ENCODE measurements around the gene SLCO2B1.

The SLCO2B1 gene

DNA sequence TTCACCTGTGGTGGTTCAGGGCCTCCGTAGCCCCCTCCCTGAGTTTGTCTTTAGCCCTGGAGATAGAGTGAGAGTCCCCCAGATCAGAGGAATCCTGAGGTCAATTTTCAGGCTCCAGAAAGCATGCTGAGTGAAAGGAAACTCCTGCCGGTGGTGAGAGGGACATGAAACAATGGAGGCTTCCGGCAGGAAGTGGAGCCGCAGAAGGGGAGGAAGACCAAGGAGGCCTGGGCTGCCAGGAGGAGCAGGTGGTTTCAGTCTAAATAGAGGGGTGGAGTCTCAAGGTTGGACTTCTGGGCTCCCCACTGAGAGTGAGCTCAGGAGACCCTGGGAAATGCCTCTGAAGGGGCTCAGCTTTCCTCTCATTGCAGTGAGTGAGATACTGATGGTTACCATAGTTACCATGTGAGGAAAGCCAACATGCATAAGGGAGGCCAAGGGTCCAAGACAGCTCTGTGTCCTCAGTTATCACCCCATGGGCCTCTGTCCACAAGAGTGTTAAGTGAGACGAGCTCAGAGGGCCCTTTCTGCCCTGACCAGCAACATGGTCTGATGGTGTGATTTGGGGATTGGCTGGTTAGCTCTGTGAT lies 10.7 kb downstream of the SLCO2B1 start:
- no peak for DNase-seq (ENCODE audit: low spot score)

DNA sequence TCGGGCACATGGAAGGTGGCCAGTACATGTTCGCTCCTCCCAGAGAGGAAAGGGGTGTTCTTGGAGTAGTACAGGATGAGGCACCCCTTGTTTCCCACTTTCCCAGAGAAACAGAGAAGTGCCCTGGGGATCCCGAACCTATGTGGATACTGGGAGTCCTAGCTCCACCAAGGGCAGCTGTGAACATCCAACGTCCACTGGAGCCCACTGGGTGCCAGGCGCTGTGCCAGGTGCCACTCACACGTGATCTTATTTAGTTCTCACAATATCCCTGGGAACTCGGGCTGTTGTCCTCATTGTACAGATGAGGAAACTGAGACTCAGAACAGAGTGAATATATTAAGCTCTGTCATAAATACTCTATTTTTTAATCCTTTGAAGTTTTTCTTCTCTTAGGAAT lies 12.0 kb downstream of the SLCO2B1 start:
- no peak for DNase-seq (ENCODE audit: low spot score)

DNA sequence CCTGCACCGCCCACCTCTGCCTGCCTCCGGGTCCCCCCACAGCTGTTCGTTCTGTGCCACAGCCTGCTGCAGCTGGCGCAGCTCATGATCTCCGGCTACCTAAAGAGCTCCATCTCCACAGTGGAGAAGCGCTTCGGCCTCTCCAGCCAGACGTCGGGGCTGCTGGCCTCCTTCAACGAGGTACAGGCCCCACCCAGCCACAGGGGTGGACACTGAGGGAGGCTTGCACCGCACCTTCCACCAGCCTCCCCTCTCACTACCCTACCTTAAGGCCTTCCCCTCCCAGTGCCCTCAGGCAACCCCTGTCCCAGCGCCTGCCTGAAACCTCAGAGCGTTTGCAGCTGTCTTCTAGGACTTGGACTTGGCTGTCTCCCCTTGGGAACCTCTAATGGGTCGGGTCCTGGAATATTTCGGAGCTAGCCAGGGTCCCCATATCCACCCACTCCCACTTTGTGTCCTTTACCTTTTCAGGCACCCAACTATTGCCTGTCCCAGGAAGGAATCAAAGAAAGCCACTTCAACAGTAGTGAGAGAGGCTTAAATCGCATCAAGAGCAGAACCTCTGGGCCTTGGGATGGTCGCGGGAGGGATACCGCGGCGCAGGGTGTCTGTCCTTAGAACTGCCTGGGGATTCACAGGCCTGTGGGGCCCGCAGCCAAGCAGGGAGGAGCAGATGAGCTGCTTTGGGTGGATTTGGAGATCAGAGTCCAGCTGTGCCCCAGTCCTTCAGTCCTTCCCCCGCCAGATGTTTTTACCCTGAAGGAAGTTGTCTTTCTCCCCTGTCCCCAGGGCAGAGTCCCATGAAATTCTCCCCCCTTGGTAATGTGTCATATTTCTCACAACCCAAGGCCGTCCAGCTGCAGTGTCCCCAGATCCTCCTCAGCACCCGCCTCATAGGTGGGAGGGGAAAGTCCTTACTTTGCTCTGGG lies 13.3 kb downstream of the SLCO2B1 start:
- DNase-seq (ENCODE audit: low spot score): no peak

DNA sequence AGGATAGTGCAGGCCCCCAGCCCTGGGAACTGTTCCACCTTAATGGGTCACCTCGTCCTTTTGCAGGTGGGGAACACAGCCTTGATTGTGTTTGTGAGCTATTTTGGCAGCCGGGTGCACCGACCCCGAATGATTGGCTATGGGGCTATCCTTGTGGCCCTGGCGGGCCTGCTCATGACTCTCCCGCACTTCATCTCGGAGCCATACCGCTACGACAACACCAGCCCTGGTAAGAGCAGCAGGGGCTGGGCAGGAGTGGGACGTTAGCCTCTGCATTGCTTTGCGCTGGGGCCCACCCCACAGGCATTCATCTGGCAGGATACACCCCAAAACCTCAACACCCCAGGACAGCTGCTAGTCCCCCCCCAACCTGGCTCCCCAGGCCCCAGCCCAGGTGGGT lies 14.8 kb downstream of the SLCO2B1 start:
- DNase-seq (ENCODE audit: low spot score): no peak

DNA sequence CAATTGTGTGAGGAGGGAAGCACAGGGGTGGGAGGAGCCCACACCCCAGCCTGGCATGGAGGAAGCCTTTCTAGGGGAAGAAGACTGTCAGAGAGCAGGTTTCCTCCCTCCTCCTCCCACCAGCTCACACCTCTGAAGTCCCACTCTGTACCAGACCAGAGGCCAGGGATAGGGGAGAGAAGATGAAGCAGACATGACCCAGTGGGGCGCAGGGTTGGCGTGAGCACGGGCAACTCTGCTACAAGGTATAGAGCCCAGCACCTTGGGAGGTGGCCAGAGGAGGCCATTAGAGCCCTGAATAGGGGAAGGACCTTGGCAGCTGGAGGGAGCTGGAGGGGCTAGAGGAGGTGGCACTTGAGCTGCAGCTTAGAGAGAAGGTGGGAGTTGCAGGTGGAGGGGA lies 15.9 kb downstream of the SLCO2B1 start:
- DNase-seq (ENCODE audit: low spot score): no peak

DNA sequence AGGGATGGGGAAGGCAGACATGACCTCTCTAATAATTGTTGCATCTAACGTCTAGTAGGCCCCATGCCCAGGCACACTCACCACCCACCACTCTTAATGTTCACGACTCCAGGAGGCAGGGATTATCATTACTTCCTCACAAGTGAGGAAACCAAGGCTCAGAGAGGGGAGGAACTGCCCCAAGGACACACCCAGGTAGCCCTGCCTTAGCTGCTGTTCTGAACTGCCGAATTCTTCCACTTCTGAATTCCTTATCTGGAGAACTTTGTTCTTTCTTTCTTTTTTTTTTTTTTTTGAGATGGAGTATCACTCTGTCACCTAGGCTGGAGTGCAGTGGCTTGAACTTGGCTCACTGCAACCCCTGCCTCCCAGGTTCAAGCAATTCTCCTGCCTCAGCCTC lies 16.7 kb downstream of the SLCO2B1 start:
- DNase-seq (ENCODE audit: low spot score): no peak

DNA sequence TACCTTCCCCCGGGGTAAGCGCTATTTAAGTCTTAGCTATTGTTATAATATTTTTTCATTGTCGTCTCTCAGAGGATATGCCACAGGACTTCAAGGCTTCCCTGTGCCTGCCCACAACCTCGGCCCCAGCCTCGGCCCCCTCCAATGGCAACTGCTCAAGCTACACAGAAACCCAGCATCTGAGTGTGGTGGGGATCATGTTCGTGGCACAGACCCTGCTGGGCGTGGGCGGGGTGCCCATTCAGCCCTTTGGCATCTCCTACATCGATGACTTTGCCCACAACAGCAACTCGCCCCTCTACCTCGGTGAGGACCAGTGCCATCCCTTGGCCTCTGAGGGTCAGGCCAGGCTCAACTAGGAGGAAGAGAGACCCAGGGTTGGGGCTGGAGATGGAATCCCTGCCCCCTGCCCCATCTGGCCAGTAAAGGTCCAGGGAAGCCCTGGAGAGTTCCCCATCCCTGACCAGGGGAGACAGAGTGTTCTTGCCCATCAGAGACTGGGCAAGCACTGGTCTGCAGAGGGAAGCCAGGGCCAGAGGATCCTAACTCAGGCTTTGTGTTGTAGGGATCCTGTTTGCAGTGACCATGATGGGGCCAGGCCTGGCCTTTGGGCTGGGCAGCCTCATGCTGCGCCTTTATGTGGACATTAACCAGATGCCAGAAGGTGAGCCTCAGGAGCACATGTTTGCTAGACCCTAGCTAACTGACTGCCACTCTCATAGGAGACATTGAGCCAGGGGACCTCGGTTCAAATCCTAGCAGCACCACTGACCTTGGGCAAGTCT lies 18.4 kb downstream of the SLCO2B1 start:
- no peak for DNase-seq (ENCODE audit: low spot score)

DNA sequence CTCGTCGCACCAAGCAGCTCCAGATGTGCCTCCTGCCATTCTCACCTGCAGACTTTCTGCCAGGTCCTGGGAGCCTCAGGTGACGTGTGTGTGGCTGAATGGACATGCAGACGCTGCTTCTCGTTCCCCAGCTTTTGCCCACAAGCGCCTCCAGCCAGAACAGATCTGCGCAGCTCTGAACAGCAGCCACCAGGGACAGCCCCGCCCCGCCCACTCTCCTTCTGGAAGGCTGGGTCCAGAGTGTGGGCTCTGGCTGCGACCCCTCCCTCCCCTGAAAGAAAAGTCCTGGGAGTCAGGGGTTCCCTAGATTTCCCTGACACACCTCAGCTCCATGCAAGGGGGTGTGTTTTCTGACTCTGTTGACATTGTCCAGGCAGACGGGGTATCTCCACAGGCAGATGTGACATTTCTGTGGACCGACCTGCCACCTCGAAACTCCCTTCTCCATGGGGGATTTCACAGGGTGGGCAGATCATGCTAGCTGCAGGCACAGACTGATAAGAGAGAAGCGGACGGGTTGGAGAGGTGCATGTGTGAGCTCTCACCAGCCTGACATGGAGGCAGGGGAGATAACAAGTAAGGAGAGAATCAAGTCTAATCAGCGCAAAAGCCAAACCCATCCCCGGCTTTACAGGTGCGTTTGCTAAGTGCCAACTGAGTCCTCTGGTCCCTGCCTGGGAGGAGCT lies 19.8 kb downstream of the SLCO2B1 start:
- DNase-seq (ENCODE audit: low spot score): no peak

DNA sequence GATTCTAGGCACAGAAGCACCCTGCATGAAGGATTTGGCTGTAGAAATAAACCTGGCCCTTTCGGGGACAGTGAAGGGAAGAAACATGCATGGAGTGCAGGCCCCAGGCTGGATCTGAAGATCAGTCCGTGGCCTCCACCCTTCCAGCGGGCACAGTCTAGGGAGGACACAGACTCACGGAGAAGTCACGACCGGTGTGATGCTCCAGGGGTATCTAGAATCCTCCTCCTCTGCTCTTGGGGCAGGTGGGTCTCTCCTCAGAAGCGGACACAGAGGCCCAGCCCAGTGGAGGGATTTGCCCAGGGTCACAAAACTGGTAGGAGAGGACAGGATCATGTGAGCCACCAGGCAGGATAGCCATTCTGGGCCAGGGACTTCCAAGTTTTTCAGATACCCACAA lies 22.4 kb downstream of the SLCO2B1 start:
- DNase-seq (ENCODE audit: low spot score): no peak

DNA sequence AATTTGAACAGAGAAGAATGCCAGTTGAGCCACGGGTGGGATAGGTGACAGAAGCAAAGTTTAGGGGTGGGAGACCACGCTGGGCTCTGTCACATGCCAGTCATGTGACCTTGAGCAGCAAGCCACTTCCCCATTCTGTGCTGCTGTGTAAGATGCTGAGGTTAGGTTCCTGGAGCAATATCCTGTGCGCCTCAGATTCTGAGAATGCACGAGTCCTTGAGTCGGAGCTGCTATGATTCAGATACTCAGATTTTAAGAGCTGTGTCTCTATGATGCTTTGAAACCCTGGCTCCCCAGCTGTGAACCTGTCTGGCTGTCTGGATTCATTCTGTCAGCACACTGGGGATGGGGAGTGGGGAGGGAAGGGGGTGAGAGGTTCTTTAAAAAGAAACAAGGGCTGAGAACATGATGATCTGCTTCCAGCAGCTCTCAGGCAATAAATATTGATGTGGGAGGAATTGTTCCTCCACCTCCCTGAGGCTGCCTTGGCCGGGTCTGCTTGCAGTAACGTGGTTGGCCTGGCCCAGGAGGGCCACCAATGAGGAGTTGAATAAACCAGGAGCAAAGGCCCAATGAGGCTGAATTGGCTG lies 24.0 kb downstream of the SLCO2B1 start:
- DNase-seq (ENCODE audit: low spot score): peak; percentile 67

DNA sequence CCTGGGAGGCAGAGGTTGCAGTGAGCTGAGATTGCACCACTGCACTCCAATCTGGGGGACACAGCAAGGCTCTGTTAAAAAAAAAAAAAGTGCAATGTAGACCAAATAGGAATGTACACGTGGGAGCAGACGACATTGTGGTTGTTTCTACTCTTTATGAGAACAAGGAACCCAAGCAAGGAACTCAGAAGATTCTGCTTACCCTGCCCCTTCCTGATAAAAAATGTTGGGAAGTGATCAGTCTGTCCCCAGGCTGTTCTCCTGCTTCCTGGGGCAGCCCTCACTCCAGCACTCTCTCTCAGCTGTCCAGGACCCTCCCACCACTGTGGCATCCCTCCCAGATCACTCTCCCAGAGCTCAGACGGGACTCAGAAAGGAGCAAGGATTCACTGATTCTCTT lies 31.8 kb downstream of the SLCO2B1 start:
- DNase-seq (ENCODE audit: low spot score): no peak

DNA sequence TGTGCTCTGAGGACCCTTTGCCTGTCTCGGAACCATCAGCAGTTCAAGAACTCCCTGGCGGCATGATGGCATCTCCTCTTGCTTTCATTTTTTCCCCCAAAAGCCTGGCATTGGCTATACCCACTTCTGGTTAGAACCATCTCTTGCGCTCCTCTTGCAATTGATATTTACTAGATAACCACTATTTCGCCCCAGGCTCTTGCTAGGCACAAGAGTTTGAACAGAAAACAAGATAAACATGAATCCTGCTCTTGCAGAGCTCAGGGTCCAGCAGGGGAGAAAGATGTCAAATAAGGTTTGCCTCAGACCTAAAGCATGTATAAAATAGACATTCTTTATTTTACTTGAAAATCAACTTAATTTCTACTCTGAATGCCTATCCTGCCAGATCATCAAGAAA lies 33.1 kb downstream of the SLCO2B1 start:
- DNase-seq (ENCODE audit: low spot score): no peak

DNA sequence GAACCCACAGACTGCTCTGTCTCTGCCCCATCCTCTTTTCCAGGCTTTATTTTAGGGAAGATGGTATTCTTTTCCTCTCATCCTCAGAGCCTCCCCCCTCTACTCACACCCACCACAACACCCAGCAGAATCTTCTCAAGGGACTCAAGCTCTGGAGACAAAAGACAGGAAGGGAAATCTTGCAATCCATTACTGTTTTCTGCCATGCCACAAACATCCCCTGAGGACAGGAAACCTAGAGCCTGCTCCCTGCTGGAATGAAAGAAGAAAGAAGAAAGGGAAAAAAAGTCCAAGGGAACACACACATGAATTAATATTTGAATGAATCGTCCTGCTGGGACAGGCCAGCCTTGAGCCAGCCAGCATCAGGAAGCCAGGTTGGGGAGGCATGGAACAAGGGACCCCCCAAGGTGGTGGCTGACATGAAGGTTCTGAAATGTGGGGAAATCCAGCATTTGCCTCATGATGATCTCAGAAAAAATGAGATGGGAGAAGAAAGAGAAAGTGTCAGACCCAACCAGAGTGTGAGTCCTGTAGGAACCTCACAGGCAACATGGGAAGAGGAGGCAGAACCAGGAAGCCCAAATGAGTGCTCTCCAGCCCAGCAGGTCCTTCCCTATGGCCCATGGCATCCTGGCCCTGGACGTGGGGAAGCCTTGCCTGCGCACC lies 34.0 kb downstream of the SLCO2B1 start:
- peak; percentile 5 for DNase-seq (ENCODE audit: low spot score)

DNA sequence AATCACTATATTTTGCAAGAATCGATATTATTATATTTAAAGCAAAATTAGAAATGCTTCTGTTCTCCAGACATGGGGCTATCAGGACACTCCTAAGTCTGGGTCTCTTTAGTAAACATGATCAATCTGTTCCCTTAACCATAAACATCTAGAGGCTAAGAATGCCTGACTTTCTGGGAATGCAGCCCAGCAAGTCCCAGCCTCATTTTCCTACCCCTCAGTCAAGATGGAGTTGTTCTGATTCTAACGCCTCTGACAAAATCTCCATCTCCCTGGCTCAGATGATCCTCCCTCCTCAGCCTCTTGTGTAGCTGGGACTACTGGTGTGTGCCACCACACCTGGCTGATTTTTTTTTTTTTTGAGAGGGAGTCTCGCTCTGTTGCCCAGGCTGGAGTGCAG lies 35.0 kb downstream of the SLCO2B1 start:
- no peak for DNase-seq (ENCODE audit: low spot score)

DNA sequence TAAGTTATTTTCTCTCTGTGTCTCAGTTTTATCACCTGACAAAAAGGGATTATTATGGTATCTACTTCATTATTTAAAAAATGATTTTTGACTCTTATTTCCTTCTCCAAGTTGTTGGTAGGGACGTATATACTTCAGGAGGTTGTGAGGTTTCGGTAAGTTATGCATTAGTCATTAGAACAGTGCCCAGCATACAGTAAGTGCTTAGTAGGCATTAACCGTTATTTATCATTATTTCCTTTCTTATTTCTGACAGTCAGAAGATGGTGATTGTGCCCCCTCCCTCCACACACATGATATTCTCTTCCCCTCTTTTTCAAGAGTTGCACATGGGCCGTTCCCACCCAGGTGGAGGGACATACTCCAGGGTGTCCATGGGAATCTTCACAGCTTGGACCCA lies 36.1 kb downstream of the SLCO2B1 start:
- no peak for DNase-seq (ENCODE audit: low spot score)

DNA sequence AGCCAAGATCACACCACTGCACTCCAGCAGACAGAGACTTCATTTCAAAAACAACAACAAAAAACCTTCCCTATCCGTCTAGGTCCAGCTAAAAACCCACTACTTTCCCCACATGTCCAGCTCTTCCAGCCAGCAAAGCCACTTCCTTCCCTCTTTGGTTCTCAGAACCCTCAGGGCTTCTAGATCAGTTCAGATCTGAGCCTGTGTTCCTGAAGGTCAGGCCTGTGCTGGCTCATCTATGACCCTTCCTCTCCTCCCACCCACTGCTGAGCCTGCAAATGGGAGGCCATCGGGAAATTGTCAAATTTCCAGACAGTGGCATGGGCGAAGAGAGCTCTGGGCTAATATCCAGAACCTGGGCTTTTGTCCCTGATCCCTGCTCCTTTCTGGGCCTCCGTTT lies 37.8 kb downstream of the SLCO2B1 start:
- no peak for DNase-seq (ENCODE audit: low spot score)

DNA sequence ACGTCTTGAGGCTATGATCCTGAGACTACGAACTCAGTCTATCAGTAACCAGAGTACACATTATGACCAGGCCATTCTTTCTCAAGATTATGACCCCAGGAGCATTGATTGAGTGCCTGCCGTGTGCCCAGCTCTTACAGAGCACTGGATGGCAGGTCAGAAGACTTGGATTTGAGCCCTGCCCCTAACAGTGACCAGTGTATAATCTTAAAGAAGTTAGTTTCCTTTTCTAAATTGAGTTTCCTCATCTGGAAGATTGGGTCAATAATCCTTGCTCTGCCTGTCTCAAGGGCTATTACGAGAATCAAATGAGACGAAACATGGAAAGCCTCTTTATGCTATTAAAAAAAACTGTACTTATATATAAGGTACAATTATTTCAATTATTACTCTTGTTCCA lies 38.2 kb downstream of the SLCO2B1 start:
- no peak for DNase-seq (ENCODE audit: low spot score)

DNA sequence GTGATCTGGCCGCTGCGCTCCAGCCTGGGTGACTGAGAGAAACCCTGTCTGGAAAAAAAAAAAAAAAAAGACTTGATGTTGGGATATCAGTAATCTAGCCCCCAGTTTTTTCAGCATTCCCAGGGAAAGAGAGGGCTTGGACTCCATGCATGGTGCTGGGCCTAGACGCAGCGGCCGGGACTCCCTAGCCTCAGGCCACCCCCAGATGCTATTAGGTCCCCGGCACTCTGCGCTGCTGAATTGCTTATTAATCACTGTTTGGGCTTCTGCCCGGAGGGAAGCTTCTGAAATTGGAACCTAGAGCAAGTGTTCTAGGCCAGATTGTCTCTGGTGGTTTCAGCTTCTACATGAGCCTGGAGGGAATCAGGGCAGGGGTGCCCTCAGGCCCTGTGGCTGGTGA lies 39.0 kb downstream of the SLCO2B1 start:
- DNase-seq (ENCODE audit: low spot score): no peak

DNA sequence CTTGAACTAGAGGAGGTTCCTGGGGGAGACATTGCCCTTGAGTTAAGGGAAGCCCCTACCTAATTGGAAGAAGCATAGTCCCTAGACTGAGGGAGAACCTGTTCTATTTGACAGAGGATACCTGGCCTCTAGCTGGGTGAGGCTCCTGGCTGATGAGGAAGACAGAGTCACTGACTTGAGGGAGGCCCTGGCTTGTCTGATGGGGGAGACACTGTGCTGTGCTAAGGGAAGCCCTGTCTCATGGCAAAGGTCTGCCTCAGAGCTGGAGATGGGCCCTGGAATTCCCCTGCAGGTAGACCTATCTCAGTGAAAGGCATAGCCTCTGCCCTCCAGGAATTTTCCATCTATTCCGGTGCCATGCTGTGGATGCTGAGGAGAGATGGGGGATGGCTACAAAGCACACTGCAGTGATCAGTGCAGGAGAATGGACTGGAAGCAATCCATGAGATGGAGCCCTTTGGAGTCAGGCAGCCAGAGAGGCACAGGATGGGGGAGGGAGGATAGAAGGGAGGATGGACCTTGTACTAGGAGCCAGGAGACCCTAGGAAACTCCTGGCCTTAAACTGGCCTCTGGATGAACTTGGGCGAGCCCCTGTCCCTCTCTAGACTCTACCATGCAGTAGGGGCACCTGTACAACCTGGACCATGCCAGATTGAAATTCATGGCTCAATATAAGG lies 39.9 kb downstream of the SLCO2B1 start:
- DNase-seq (ENCODE audit: low spot score): no peak

DNA sequence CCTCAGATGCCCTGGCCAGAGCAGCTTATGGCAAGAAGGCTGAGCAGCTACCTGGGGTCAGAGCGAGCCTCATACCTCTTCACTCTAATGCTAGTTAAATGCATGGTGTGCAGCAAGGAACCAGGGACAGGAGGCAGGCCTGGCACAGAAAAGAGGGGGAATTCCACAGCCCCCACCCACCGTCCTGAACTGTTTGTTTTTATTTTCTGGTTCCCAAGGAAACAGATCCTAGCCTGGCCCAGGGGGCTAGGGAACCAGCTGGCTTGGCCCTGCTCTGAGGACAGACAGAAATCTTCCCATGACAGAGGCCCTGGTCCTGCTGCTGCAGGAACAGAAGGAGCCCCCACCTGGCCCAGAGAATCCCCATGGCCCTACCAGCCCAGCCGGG lies 40.4 kb downstream of the SLCO2B1 start:
- DNase-seq (ENCODE audit: low spot score): no peak

DNA sequence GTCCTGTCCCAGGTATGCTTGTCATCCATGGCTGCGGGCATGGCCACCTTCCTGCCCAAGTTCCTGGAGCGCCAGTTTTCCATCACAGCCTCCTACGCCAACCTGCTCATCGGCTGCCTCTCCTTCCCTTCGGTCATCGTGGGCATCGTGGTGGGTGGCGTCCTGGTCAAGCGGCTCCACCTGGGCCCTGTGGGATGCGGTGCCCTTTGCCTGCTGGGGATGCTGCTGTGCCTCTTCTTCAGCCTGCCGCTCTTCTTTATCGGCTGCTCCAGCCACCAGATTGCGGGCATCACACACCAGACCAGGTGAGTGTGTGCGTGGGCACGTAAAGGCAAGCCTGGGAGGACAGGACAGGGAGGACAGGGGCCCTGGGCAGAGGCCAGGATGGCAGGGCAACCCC lies 42.4 kb downstream of the SLCO2B1 start:
- DNase-seq (ENCODE audit: low spot score): no peak

All from kidney tubule cell (primary cell).